ENCODE measurements around the gene LMOD2. TPM values are rescaled to one million over a fixed set of nuclear protein-coding genes. Genes with fewer than 3 reads are reported as not detected.

The LMOD2 gene
- total and polyA plus RNA-seq, 9 of the 15 experiments (the other 6 are each of a cell fraction or from before 2014, with no cell fraction given) = 0.04 TPM; not detected in 8

- TF ChIP-seq CREB3L1 (IDR thresholded peaks at IDR 0.05; ENCODE audit: borderline replicate concordance, low read depth) (peak; percentile 23; the same call in 1 of the 2 replicates), BHLHE40 (IDR thresholded peaks at IDR 0.05; ENCODE audit: low read length) (peak; percentile 9; the same call in 1 of the 2 replicates), REST (IDR thresholded peaks at IDR 0.05; ENCODE audit: borderline replicate concordance) (peak; percentile 64; the same call in 1 of the 2 replicates), REST (CRISPR knock-in tag; IDR thresholded peaks at IDR 0.05; ENCODE audit: low read depth) (no peak), ZNF830 (CRISPR knock-in tag; IDR thresholded peaks at IDR 0.05) (no peak), E2F8 (IDR thresholded peaks at IDR 0.05; ENCODE audit: low read depth, partially characterized antibody) (peak; percentile 43), HIVEP1 (CRISPR knock-in tag; IDR thresholded peaks at IDR 0.05) (no peak), ZNF589 (CRISPR knock-in tag; IDR thresholded peaks at IDR 0.05; ENCODE audit: low read depth) (peak; percentile 86; the same call in 1 of the 2 replicates), KHSRP (IDR thresholded peaks at IDR 0.05) (peak; percentile 18; the same call in 1 of the 2 replicates), ETV5 (CRISPR knock-in tag; IDR thresholded peaks at IDR 0.05; ENCODE audit: low read depth) (peak; percentile 42; the same call in 1 of the 2 replicates), KDM4B (IDR thresholded peaks at IDR 0.05; ENCODE audit: borderline replicate concordance in 2 of 2, low read depth in 1 of 2) (peak in 1 of 2 experiments; percentile 52; a peak in 1 of 4 replicates), RAD21 (CRISPR knock-in tag; conservative IDR thresholded peaks at IDR 0.05 in 1 of 2, IDR thresholded peaks at IDR 0.05 in 1 of 2) (peak; percentile 54 to 85), TEAD4 (IDR thresholded peaks at IDR 0.05; ENCODE audit: low read length) (peak; percentile 59; the same call in 1 of the 2 replicates), TEAD4 (CRISPR knock-in tag; IDR thresholded peaks at IDR 0.05; ENCODE audit: borderline replicate concordance) (no peak), GTF2F1 (IDR thresholded peaks at IDR 0.05; ENCODE audit: low read depth, low read length) (0 out of 2 replicates have a peak, but pooled peaks have one; percentile 42)
These were observed 31.0 kb upstream of the LMOD2 start (continued) for GRCh38 chr7:123624527-123625183.
